A673 (cell line): ENCODE data around the gene PCDHGA6.

Experiments
- CTCF ChIP-seq: fragments of 300-800, 200-600 bp; sonication (generic); conservative IDR thresholded peaks from 2 replicates; pipeline ENCODE4 v1.5.1; 2017; ENCODE audit warnings: low read depth, mild to moderate bottlenecking, antibody characterized with exemption, low read length, moderate library complexity, mixed read lengths
- EZH2 ChIP-seq: fragments of 200-600 bp; sonication (generic); IDR thresholded peaks from 2 replicates; pipeline ENCODE4 v1.6.1; 2017; ENCODE audit warnings: borderline replicate concordance, low read depth, mild to moderate bottlenecking, mixed read lengths, antibody characterized with exemption, low read length; ENCODE audit not compliant: poor library complexity, severe bottlenecking

- TF ChIP-seq CTCF: no peak
- TF ChIP-seq EZH2: no peak
Measured at GRCh38 chr5:141427783-141428426, 54.2 kb downstream of the PCDHGA6 start.
